K562 (cell line): ENCODE data around the gene MGAT5. TPM values are rescaled to one million over a fixed set of nuclear protein-coding genes. Genes with fewer than 3 reads are reported as not detected.

Experiments used
- ATAC-seq: fragments of 200-7000 bp; cut with Tn5 transposase; 3 replicates; pipeline ENCODE4 v1.9.1; 2020; ENCODE audit warnings: moderate library complexity
- BruUV-seq: library from RNA; stranded (reverse); fragments of 400-500 nt; replicated peaks from 2 replicates; lab custom pipeline; 2021; lab: Mats Ljungman, UMichigan
- CTCF ChIA-PET: fragments of 300-600 bp; formaldehyde crosslinking; extraction: SDS; loops from one replicate; lab custom pipeline; 2021; ENCODE audit warnings: low intra/inter-chr PET ratio; lab: Yijun Ruan, JAX
- POLR2A ChIA-PET: fragments of 300-600, 350-650 bp; sonication (Branson Sonifier 250); formaldehyde crosslinking; extraction: SDS; loops from one replicate; lab custom pipeline; 2021; ENCODE audit warnings: antibody characterized with exemption, inconsistent platforms; lab: Yijun Ruan, JAX
- DNase-seq, 4 experiments: peaks; one replicate each; pipeline versions ENCODE4 v3.0.0 to v3.0.0-alpha.2; 2011 to 2018; ENCODE audit warnings: low spot score in 3 of 4, mixed read lengths in 3 of 4; ENCODE audit errors: extremely low read depth in 1 of 4
- FAIRE-seq: peaks from 2 replicates; lab custom pipeline; 2011; peaks lifted over from hg19 to GRCh38; lab: Jason Lieb, UNC
- H2AFZ ChIP-seq: 2 replicates; pipeline ENCODE4 v1.6.0; 2011; ENCODE audit warnings: low read depth, low read length, control low read depth, inconsistent platforms
- H3K27ac ChIP-seq: fragments of 200-600 bp; 3 replicates; pipeline ENCODE4 v1.8.0; 2011; ENCODE audit warnings: low read depth, mild to moderate bottlenecking, control low read depth, inconsistent platforms, low read length, moderate library complexity, mixed read lengths; ENCODE audit errors: extremely low read depth
- H3K27me3 ChIP-seq, 2 experiments: fragments of 300-600 bp in 1 of 2; 2 replicates in 1 of 2; 3 replicates in 1 of 2; pipeline versions ENCODE4 v1.6.0 to v1.8.0; 2011; ENCODE audit warnings: inconsistent platforms in 2 of 2, low read length in 2 of 2, mild to moderate bottlenecking in 1 of 2, mixed read lengths in 1 of 2, moderate library complexity in 1 of 2; ENCODE audit not compliant: control insufficient read depth in 2 of 2, insufficient read depth in 2 of 2
- H3K36me3 ChIP-seq: fragments of 300-600 bp; 3 replicates; pipeline ENCODE4 v1.8.0; 2011; ENCODE audit warnings: mild to moderate bottlenecking, low read length, inconsistent platforms; ENCODE audit not compliant: control insufficient read depth, insufficient read depth
- H3K4me1 ChIP-seq, 2 experiments: fragments of 200-600 bp in 1 of 2; replicated peaks in 1 of 2; 2 replicates in 1 of 2; 3 replicates in 1 of 2; pipeline versions ENCODE4 v1.5.1 to v1.8.0; 2011; ENCODE audit warnings: inconsistent platforms in 2 of 2, low read length in 2 of 2, mild to moderate bottlenecking in 1 of 2, mixed read lengths in 1 of 2, moderate library complexity in 1 of 2; ENCODE audit not compliant: control insufficient read depth in 2 of 2, insufficient read depth in 2 of 2
- H3K4me2 ChIP-seq: 2 replicates; pipeline ENCODE4 v1.6.1; 2011; ENCODE audit warnings: low read length, control low read depth, inconsistent platforms, mixed read lengths; ENCODE audit not compliant: insufficient read depth
- H3K4me3 ChIP-seq: fragments of 200-600 bp; sonication (generic), shearing (Covaris generic); 2 replicates; pipeline ENCODE4 v1.5.1; 2016; ENCODE audit warnings: control low read depth, inconsistent platforms
- H3K79me2 ChIP-seq: fragments of 200-600 bp; 3 replicates; pipeline ENCODE4 v1.8.0; 2011; ENCODE audit warnings: low read length, inconsistent platforms; ENCODE audit not compliant: control insufficient read depth, insufficient read depth
- H3K9ac ChIP-seq, 2 experiments: 2 replicates each; pipeline versions ENCODE4 v1.6.0 to v1.6.1; 2011; ENCODE audit warnings: low read depth in 2 of 2, low read length in 2 of 2, control low read depth in 1 of 2, inconsistent platforms in 1 of 2, mild to moderate bottlenecking in 1 of 2, mixed read lengths in 1 of 2; ENCODE audit not compliant: insufficient read depth in 1 of 2
- H3K9me1 ChIP-seq: one replicate; pipeline ENCODE4 v1.6.0; 2011; ENCODE audit warnings: inconsistent platforms, mild to moderate bottlenecking, low read length, moderate library complexity; ENCODE audit not compliant: control insufficient read depth, insufficient read depth
- H3K9me3 ChIP-seq: replicated peaks from 2 replicates; pipeline ENCODE4 v1.5.1; 2011; ENCODE audit warnings: low read depth, low read length, inconsistent platforms; ENCODE audit not compliant: control insufficient read depth, insufficient read depth
- H4K20me1 ChIP-seq: replicated peaks from 2 replicates; pipeline ENCODE4 v1.6.1; 2011; ENCODE audit warnings: low read length, inconsistent platforms, mixed read lengths; ENCODE audit not compliant: control insufficient read depth, insufficient read depth
- BRCA1 ChIP-seq, 2 experiments: fragments of 450-650 bp in 1 of 2; sonication (generic) in 1 of 2; formaldehyde crosslinking in 1 of 2; IDR thresholded peaks; 2 replicates each; pipeline versions ENCODE4 v1.5.0 to v1.6.1; 2017 to 2020; ENCODE audit warnings: mild to moderate bottlenecking in 1 of 2, missing genetic modification reagents in 1 of 2
- EGR1 ChIP-seq: fragments of 450-650 bp; conservative IDR thresholded peaks from 2 replicates; pipeline ENCODE4 v1.6.1; 2017; ENCODE audit warnings: mild to moderate bottlenecking
- POLR2G ChIP-seq: fragments of 200-400 bp; formaldehyde crosslinking; IDR thresholded peaks from 2 replicates; pipeline ENCODE4 v1.6.1; 2017; ENCODE audit warnings: low read depth, mild to moderate bottlenecking, antibody characterized with exemption, low read length, moderate library complexity
- TRIM24 ChIP-seq, 2 experiments: fragments of 450-650 bp; IDR thresholded peaks; 2 replicates each; pipeline ENCODE4 v1.6.1; 2016
- WGBS: fragments of 100-300 bp; shearing (Covaris generic); methylation state at CpG from one replicate; pipeline ENCODE4 v1.1.6; 2016; ENCODE audit warnings: low coverage, mixed read lengths; ENCODE audit not compliant: insufficient coverage; ENCODE audit errors: missing lambda C conversion rate; 5-methylcytosine and 5-hydroxymethylcytosine counted together
- in situ Hi-C: fragments of 300-500 bp; cut with MboI; formaldehyde crosslinking; loops from 4 replicates; pipeline ENCODE4 v1.15.0; 2018; ENCODE audit warnings: inconsistent platforms, mixed read lengths
- intact Hi-C: fragments of 100-400 bp; cut with micrococcal nuclease; formaldehyde crosslinking; loops from 2 replicates; pipeline ENCODE4 v1.14.2; 2022
- polyA plus RNA-seq, 8 experiments: library from polyadenylated mRNA; depleted of rRNA in 4 of 8; stranded (reverse) in 5 of 8; unstranded in 3 of 8; fragments of >200 nt; fragmentation: Nextera tagmentation in 2 of 8; fragmentation: Illumina TruSeq in 1 of 8; extraction: Ambion mirVana in 2 of 8; extraction: Trizol in 1 of 8; gene quantifications; 2 replicates each; pipeline versions ENCODE4 v1.2.1 to v1.2.3, GENCODE V29; 2011 to 2014; ENCODE audit warnings: inconsistent platforms in 1 of 8, missing spikeins in 1 of 8
- total RNA-seq, 7 experiments: library from RNA; depleted of rRNA in 6 of 7; stranded (reverse); fragments of >200 nt in 6 of 7; fragmentation: Illumina TruSeq in 2 of 7; extraction: Trizol in 2 of 7; gene quantifications; 2 replicates each; pipeline versions ENCODE4 v1.2.1 to v1.2.3, GENCODE V29; 2011 to 2021; ENCODE audit warnings: low replicate concordance in 1 of 7
- TF ChIP-seq, protein P1 (sequence below), 2 experiments: fragments of 450-650 bp; IDR thresholded peaks; 2 replicates each; pipeline ENCODE4 v1.6.1; 2016; ENCODE audit warnings: mild to moderate bottlenecking in 2 of 2, borderline replicate concordance in 1 of 2, low read depth in 1 of 2, moderate library complexity in 1 of 2

MGAT5 gene
- total and polyA plus RNA-seq, 9 of the 15 experiments (the other 6 are each of a cell fraction or from before 2014, with no cell fraction given) = 1.6 to 18.6 (median 11.1) TPM

DNA sequence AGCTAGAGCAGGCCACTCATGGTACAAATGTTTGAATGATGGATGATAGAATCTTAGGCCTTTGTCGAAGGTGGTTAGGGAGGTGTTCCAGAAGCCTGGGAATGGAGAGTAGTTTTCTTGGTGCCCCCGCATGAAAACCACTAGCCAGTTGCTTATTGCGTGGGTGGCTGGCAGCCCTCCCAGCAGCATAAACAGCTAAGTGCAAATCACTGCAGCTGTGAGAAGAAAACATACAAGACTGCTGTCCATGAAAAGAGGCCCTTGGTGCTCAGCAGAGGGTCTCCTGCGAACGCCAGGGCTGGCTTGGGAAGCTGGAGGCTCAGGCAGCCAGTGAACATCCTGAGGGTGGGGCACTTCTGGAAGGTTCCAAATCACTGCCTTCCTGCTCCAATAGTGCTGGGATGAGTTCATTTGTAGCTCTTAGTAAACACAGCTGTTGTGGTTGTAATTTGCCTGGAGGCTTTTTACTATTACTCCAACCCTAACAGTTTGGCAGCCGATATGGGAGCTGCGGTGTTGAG is 118.8 kb downstream of the MGAT5 start:
- H3K4me2 ChIP-seq = no peak overlapping the region
- H4K20me1 ChIP-seq = no peaks in the 10 kb centered on the region
- CTCF ChIA-PET = no interaction called here
- no TSS peak for BruUV-seq
- H3K27me3 ChIP-seq = no peaks in the 10 kb centered on the region
- no peak overlapping the region for H3K9ac ChIP-seq
- H2AFZ ChIP-seq = no peak overlapping the region
- H3K27ac ChIP-seq = no peak overlapping the region
- no peak for FAIRE-seq
- H3K4me1 ChIP-seq = no peaks in the 10 kb centered on the region
- POLR2A ChIA-PET = no interaction called here
- no peaks in the 10 kb centered on the region for H3K79me2 ChIP-seq
- H3K36me3 ChIP-seq = no peaks in the 10 kb centered on the region
- DNase-seq = no peak
- no peaks in the 10 kb centered on the region for H3K9me1 ChIP-seq
- intact Hi-C loops (no loop called here), in situ Hi-C loops (no loop called here)
- TF ChIP-seq EGR1 = peak; percentile 23; the same call in 1 of the 2 replicates
- TF ChIP-seq, protein P1, sequence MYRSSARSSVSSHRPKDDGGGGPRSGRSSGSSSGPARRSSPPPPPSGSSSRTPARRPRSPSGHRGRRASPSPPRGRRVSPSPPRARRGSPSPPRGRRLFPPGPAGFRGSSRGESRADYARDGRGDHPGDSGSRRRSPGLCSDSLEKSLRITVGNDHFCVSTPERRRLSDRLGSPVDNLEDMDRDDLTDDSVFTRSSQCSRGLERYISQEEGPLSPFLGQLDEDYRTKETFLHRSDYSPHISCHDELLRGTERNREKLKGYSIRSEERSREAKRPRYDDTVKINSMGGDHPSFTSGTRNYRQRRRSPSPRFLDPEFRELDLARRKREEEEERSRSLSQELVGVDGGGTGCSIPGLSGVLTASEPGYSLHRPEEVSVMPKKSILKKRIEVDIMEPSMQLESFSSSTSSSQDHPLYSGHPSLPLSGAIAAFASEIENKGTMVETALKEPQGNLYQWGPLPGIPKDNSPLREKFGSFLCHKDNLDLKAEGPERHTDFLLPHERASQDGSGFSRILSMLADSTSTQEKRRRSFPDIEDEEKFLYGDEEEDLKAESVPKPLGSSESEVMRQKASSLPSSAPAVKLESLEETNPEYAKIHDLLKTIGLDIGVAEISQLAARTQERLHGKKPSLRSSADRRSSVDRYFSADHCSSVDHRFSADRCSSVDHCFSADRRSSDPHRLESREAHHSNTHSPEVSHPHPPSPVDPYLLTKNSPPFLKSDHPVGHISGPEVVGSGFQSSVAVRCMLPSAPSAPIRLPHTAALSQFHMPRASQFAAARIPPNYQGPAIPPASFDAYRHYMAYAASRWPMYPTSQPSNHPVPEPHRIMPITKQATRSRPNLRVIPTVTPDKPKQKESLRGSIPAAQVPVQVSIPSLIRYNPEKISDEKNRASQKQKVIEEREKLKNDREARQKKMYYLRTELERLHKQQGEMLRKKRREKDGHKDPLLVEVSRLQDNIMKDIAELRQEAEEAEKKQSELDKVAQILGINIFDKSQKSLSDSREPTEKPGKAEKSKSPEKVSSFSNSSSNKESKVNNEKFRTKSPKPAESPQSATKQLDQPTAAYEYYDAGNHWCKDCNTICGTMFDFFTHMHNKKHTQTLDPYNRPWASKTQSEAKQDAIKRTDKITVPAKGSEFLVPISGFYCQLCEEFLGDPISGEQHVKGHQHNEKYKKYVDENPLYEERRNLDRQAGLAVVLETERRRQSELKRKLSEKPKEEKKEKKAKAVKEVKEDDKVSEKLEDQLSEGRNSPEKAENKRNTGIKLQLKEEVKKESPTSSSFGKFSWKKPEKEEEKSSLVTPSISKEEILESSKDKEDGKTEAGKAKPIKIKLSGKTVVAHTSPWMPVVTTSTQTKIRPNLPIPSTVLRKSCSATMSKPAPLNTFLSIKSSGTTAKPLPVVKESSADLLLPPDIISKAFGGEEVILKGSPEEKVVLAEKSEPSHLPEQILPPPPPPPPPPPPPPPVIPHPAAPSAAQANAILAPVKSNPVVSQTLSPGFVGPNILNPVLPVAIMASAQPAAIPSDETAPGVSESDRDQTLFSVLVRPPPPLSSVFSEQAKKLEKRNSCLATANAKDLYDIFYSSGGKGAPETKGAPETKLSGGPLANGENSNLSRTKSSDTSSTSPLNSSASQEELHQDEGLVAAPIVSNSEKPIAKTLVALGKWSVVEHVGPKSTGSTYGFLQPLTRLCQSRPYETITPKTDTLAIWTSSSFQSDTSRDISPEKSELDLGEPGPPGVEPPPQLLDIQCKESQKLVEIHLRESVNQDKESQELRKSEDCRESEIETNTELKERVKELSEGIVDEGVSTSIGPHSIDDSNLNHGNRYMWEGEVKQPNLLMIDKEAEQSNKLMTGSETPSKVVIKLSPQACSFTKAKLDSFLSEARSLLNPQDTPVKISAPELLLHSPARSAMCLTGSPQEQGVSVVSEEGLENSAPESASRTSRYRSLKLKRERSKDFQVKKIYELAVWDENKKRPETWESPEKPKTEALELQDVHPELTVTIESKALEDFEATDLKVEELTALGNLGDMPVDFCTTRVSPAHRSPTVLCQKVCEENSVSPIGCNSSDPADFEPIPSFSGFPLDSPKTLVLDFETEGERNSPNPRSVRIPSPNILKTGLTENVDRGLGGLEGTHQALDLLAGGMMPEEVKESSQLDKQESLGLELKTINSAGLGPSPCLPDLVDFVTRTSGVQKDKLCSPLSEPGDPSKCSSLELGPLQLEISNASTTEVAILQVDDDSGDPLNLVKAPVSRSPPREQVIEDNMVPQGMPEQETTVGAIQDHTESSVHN (IDR thresholded peaks at IDR 0.05; ENCODE audit: borderline replicate concordance in 1 of 2, low read depth in 1 of 2) = no peak
- TF ChIP-seq TRIM24 (IDR thresholded peaks at IDR 0.05) = no peak
- TF ChIP-seq POLR2G = no peak
- no peak for TF ChIP-seq BRCA1 (IDR thresholded peaks at IDR 0.05)
- no peak for TF ChIP-seq BRCA1 (CRISPR knock-in tag; IDR thresholded peaks at IDR 0.05)
- TF ChIP-seq, all 486 proteins: peak for 1
- no peak for ATAC-seq
- Histone ChIP-seq H3K9me3 (no peaks in the 10 kb centered on the region), H3K4me3 (no peak overlapping the region)
- WGBS = 73% methylated on average over 6 of the region's 7 CpGs
